GM12878 (cell line): ENCODE results near the gene USP37. TPM values are rescaled to one million over a fixed set of nuclear protein-coding genes. Genes with fewer than 3 reads are reported as not detected.

Source experiments
- ATAC-seq: fragments of 200-7000 bp; cut with Tn5 transposase; 3 replicates; pipeline ENCODE4 v1.9.1; 2020; ENCODE audit warnings: mild to moderate bottlenecking, moderate library complexity
- BruUV-seq: library from RNA; stranded (reverse); fragments of 400-500 nt; replicated peaks from 2 replicates; lab custom pipeline; 2021; lab: Mats Ljungman, UMichigan
- CTCF ChIA-PET: fragments of 300-600 bp; sonication (Branson Sonifier 250); formaldehyde crosslinking; extraction: SDS; loops from one replicate; lab custom pipeline; 2021; ENCODE audit warnings: inconsistent platforms; lab: Yijun Ruan, JAX
- POLR2A ChIA-PET: fragments of 350-600 bp; formaldehyde crosslinking; extraction: SDS; loops from one replicate; lab custom pipeline; 2021; ENCODE audit warnings: inconsistent platforms; lab: Charles Lee
- RAD21 ChIA-PET: fragments of 300-600 bp; sonication (Branson Sonifier 250); formaldehyde crosslinking; loops from one replicate; lab custom pipeline; 2023; ENCODE audit warnings: antibody characterized with exemption; ENCODE audit not compliant: unreplicated experiment; lab: Charles Lee
- SMC1A ChIA-PET: fragments of 300-600 bp; sonication (Branson Sonifier 250); formaldehyde crosslinking; loops from one replicate; lab custom pipeline; 2023; ENCODE audit not compliant: unreplicated experiment, uncharacterized antibody; lab: Charles Lee
- DNase-seq: peaks from one replicate; pipeline ENCODE4 v3.0.0-alpha.2; 2011; ENCODE audit warnings: low read depth, low spot score
- FAIRE-seq: peaks from 3 replicates; lab custom pipeline; 2011; peaks lifted over from hg19 to GRCh38; lab: Jason Lieb, UNC
- H2AFZ ChIP-seq: 2 replicates; pipeline ENCODE4 v1.6.0; 2011; ENCODE audit warnings: low read depth, low read length, control low read depth; ENCODE audit not compliant: control insufficient read depth
- H3K27ac ChIP-seq: 2 replicates; pipeline ENCODE4 v1.5.1; 2011; ENCODE audit warnings: control low read depth; ENCODE audit not compliant: control insufficient read depth, insufficient read depth
- H3K27me3 ChIP-seq, 2 experiments: replicated peaks in 1 of 2; 2 replicates each; pipeline versions ENCODE4 v1.6.0 to v1.6.1; 2011; ENCODE audit warnings: low read length in 1 of 2; ENCODE audit not compliant: control insufficient read depth in 2 of 2, insufficient read depth in 2 of 2
- H3K36me3 ChIP-seq, 2 experiments: 2 replicates each; pipeline ENCODE4 v1.5.1; 2011; ENCODE audit warnings: low read length in 1 of 2; ENCODE audit not compliant: control insufficient read depth in 2 of 2, insufficient read depth in 2 of 2
- H3K4me1 ChIP-seq: 2 replicates; pipeline ENCODE4 v1.6.1; 2011; ENCODE audit warnings: mild to moderate bottlenecking, low read length, moderate library complexity, mixed read lengths; ENCODE audit not compliant: control insufficient read depth, insufficient read depth
- H3K4me2 ChIP-seq: 2 replicates; pipeline ENCODE4 v1.6.0; 2011; ENCODE audit warnings: control low read depth; ENCODE audit not compliant: control insufficient read depth, insufficient read depth
- H3K4me3 ChIP-seq: fragments of 200-600 bp; sonication (generic); 2 replicates; pipeline ENCODE4 v1.5.1; 2016
- H3K79me2 ChIP-seq: 2 replicates; pipeline ENCODE4 v1.6.0; 2011; ENCODE audit warnings: low read length; ENCODE audit not compliant: control insufficient read depth, insufficient read depth
- H3K9ac ChIP-seq: 2 replicates; pipeline ENCODE4 v1.8.0; 2011; ENCODE audit warnings: low read length, control low read depth, mixed read lengths; ENCODE audit not compliant: control insufficient read depth, insufficient read depth
- H3K9me3 ChIP-seq: replicated peaks from 3 replicates; pipeline ENCODE4 v1.5.1; 2011; ENCODE audit warnings: mild to moderate bottlenecking, low read length; ENCODE audit not compliant: control insufficient read depth, insufficient read depth
- H4K20me1 ChIP-seq: 2 replicates; pipeline ENCODE4 v1.6.0; 2011; ENCODE audit not compliant: control insufficient read depth, insufficient read depth
- NFYB ChIP-seq: IDR thresholded peaks from 2 replicates; pipeline ENCODE4 v1.6.1; 2011; ENCODE audit warnings: low read depth, mild to moderate bottlenecking, low read length, improper control_type of control experiment, moderate library complexity; ENCODE audit not compliant: insufficient read depth
- WGBS: methylation state at CpG from one replicate; pipeline ENCODE4 v1.1.6; 2016; ENCODE audit warnings: low lambda C conversion rate; ENCODE audit not compliant: insufficient replicate concordance, insufficient coverage; ENCODE audit errors: missing lambda C conversion rate; 5-methylcytosine and 5-hydroxymethylcytosine counted together
- in situ Hi-C: fragments of 300-500 bp; cut with MboI; formaldehyde crosslinking; loops from 9 replicates; pipeline ENCODE4 v1.14.3; 2018; ENCODE audit warnings: mixed read lengths
- intact Hi-C: fragments of 100-400 bp; cut with micrococcal nuclease; formaldehyde crosslinking; loops from one replicate; pipeline ENCODE4 v1.14.2; 2022; ENCODE audit not compliant: unreplicated experiment
- polyA plus RNA-seq, 11 experiments: library from polyadenylated mRNA; depleted of rRNA in 4 of 11; unstranded in 6 of 11; stranded (reverse) in 5 of 11; fragments of >200 nt; fragmentation: Nextera tagmentation in 4 of 11; fragmentation: Illumina TruSeq in 1 of 11; extraction: Ambion mirVana in 4 of 11; extraction: Trizol in 1 of 11; gene quantifications; 1 replicate in 1 of 11; 2 replicates in 10 of 11; pipeline versions ENCODE4 v1.2.1 to v1.2.3, GENCODE V29; 2011 to 2016; ENCODE audit warnings: inconsistent platforms in 2 of 11, missing spikeins in 2 of 11, low read depth in 1 of 11
- total RNA-seq, 4 experiments: library from RNA; depleted of rRNA in 3 of 4; stranded (reverse); fragments of >200 nt in 3 of 4; fragmentation: Illumina TruSeq in 1 of 4; extraction: Trizol in 1 of 4; gene quantifications; 2 replicates each; pipeline versions ENCODE4 v1.2.1 to v1.2.3, GENCODE V29; 2013 to 2021
- TF ChIP-seq, protein P1 (sequence below): fragments of 450-650 bp; IDR thresholded peaks from 2 replicates; pipeline ENCODE4 v1.6.1; 2018; ENCODE audit warnings: borderline replicate concordance, mild to moderate bottlenecking; ENCODE audit not compliant: partially characterized antibody

The USP37 gene
- total and polyA plus RNA-seq, 10 of the 15 experiments (the other 5 are each of a cell fraction or from before 2014, with no cell fraction given), result 2.8 to 16.0 (median 10.4) TPM

DNA sequence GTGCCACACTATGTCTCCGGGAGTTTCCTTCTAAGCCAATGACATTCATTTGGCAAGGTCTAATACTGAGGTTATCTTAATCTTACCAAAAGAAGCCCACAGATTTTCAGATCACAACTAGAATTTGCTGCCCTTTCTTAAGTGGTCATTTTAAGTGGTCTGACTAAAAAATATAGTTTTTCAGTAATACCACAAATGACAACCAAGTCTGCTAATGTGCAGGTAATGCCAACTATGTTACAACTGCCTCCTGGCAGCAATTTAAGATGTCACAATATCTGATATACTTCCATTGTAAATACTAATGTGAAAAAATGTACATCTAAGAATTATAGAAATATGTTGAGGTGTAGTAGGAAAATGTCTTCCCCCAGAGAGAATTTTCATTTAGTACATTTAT, 49.3 kb downstream of the USP37 start:
- H3K4me3 ChIP-seq, result no peak overlapping the region
- intact Hi-C loops, result loop anchor here (5.0 kb wide), 1 partner anchor 48 kb away; the partner anchor contains the start of genes CNOT9 and USP37
- H3K27ac ChIP-seq, result peak overlapping the region; percentile 81
- no peak overlapping the region for H3K9ac ChIP-seq
- in situ Hi-C loops, result no loop called here
- POLR2A ChIA-PET, result no interaction called here
- H3K4me1 ChIP-seq, result peaks cover 31% of the 10 kb centered on the region
- H2AFZ ChIP-seq, result no peak overlapping the region
- no TSS peak for BruUV-seq
- H3K79me2 ChIP-seq, result no peaks in the 10 kb centered on the region; the same call in none of the 2 replicates
- CTCF ChIA-PET, result no interaction called here
- SMC1A ChIA-PET, result interaction anchor here (1.6 kb wide), 1 partner anchor 52 kb away, joined by 3 read pairs; no protein-coding TSS in a partner anchor
- 90% methylated on average over 1 of the region's 1 CpG for whole genome bisulfite sequencing
- FAIRE-seq (no peak), ATAC-seq (peak; percentile 42), DNase-seq (no peak)
- H3K27me3 ChIP-seq, result no peaks in the 10 kb centered on the region
- RAD21 ChIA-PET, result interaction anchor here (1.5 kb wide), 1 partner anchor 31 kb away, joined by 4 read pairs; no protein-coding TSS in a partner anchor
- peaks cover 5% of the 10 kb centered on the region for H3K9me3 ChIP-seq
- H3K4me2 ChIP-seq, result no peak overlapping the region
- TF ChIP-seq NFYB, result peak; percentile 44; the same call in 1 of the 2 replicates
- TF ChIP-seq, protein P1, sequence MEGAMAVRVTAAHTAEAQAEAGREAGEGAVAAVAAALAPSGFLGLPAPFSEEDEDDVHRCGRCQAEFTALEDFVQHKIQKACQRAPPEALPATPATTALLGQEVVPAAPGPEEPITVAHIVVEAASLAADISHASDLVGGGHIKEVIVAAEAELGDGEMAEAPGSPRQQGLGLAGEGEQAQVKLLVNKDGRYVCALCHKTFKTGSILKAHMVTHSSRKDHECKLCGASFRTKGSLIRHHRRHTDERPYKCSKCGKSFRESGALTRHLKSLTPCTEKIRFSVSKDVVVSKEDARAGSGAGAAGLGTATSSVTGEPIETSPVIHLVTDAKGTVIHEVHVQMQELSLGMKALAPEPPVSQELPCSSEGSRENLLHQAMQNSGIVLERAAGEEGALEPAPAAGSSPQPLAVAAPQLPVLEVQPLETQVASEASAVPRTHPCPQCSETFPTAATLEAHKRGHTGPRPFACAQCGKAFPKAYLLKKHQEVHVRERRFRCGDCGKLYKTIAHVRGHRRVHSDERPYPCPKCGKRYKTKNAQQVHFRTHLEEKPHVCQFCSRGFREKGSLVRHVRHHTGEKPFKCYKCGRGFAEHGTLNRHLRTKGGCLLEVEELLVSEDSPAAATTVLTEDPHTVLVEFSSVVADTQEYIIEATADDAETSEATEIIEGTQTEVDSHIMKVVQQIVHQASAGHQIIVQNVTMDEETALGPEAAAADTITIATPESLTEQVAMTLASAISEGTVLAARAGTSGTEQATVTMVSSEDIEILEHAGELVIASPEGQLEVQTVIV, result no peak
- H3K36me3 ChIP-seq, result peaks cover 0 to 1% of the 10 kb centered on the region in 2 experiments; a peak in 3 of 4 replicates
- H4K20me1 ChIP-seq, result no peaks in the 10 kb centered on the region
